GM12872 (cell line): ENCODE results near the gene IFI6.

Experiments
- TF ChIP-seq, protein P1 (sequence below): IDR thresholded peaks from 3 replicates; pipeline ENCODE4 v1.5.1; 2011; ENCODE audit warnings: low read depth, mild to moderate bottlenecking, low read length, moderate library complexity; ENCODE audit not compliant: insufficient read depth

IFI6 gene

DNA sequence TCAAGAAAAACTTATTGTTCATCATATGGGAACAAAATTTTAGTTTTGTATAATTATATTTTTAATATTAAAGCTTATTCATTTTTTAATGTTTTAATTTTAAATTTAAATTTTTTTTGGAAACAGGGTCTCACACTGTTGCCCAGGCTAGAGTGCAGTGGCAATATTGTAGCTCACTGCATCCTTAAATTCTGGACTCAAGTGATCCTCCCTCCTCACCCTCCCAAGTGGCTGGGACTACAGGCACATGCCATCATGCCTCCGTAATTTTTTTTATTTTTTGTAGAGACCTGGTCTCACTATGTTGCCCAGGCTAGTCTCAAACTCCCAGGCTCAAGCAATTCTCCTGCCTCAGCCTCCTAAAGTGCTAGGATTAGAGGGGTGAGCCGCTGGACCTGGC, 33.6 kb upstream of the IFI6 start:
- TF ChIP-seq, protein P1, sequence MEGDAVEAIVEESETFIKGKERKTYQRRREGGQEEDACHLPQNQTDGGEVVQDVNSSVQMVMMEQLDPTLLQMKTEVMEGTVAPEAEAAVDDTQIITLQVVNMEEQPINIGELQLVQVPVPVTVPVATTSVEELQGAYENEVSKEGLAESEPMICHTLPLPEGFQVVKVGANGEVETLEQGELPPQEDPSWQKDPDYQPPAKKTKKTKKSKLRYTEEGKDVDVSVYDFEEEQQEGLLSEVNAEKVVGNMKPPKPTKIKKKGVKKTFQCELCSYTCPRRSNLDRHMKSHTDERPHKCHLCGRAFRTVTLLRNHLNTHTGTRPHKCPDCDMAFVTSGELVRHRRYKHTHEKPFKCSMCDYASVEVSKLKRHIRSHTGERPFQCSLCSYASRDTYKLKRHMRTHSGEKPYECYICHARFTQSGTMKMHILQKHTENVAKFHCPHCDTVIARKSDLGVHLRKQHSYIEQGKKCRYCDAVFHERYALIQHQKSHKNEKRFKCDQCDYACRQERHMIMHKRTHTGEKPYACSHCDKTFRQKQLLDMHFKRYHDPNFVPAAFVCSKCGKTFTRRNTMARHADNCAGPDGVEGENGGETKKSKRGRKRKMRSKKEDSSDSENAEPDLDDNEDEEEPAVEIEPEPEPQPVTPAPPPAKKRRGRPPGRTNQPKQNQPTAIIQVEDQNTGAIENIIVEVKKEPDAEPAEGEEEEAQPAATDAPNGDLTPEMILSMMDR, result no peak

DNA sequence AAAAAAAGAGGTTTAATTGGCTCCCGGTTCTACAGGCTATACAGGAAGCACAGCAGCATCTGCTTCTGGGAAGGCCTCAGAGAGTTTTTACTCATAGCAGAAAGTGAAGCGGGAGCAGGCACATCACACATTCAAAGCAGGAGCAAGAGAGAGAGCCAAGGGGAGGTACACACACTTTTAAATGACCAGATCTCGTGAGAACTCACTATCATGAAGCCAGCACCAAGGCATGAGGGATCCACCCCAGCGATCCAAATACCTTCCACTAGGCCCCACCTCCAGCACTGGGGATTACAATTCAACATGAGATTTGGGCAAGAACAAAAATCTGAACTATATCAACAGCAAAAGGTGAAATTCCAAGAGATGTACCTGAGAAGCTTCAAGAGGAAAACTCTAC, 33.0 kb upstream of the IFI6 start:
- TF ChIP-seq, protein P1, result no peak

DNA sequence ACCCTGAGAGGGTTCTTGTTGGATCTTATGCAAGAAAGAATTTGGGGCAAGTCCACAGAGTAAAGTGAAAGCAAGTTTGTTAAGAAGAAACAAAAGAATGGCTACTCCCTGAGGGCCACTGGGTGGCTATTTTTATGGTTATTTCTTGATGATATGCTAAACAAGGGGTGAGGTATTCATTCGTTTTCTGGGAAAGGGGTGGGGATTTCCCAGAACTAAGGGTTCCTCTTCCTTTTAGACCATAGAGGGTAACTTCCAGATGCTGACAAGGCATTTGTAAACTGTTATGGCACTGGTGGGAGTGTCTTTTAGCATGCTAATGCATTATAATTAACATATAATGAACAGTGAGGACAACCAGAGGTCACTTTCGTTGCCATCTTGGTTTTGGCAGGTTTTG, 18.2 kb upstream of the IFI6 start:
- TF ChIP-seq, protein P1, result no peak

DNA sequence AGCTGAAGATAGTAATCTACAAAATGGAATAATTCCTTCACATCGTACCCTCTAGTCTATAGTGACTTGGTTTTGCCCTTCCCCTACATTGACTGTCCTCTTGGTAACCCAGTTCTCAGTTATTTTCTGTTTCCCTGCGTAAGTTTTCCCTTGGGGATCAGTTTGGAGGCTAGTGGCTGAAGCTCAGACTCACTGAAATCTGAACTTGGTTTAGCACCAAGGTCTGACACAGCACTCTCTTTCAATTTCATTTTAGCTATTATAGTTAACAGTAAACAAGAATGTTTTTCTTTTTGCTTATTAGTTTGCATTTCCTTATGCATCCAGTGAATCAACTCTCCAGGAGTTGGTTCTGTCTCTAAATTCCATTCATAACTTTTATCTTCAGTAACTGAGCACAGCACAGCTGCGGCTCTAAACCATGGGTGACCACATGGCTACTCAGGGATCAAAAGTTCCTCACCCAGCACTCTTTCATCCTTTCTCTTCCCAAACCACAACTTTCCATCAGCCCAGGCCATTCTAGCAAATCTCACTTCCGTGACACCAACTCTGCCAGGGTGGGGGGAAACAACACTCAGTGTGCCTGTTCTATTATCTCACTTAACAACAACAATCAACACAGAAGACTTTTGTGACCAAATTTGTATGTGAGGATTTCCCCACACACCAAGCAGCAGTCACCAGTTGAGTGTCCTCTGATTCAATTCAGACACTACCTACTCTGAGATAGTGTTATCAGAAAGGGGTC, 17.6 kb upstream of the IFI6 start:
- TF ChIP-seq, protein P1, result no peak

DNA sequence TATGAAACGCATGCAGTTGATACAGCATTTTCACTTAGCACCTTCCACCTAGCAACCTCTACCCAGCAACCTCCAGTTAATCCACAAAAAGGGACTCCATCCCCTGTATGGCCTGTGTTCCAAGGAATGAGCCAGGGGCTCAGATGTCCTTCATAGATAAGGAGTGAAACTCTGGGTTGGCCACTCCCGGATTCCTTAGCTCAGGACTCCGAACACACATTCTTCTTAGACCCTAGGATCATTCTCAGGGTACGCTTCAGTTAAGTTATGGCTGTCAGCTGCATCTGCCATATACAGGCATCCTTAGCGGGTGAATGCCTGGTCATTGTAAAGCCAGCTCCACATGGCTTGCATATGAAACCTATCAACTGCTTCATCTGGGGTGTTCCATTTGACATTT, 15.9 kb upstream of the IFI6 start:
- TF ChIP-seq, protein P1, result no peak

DNA sequence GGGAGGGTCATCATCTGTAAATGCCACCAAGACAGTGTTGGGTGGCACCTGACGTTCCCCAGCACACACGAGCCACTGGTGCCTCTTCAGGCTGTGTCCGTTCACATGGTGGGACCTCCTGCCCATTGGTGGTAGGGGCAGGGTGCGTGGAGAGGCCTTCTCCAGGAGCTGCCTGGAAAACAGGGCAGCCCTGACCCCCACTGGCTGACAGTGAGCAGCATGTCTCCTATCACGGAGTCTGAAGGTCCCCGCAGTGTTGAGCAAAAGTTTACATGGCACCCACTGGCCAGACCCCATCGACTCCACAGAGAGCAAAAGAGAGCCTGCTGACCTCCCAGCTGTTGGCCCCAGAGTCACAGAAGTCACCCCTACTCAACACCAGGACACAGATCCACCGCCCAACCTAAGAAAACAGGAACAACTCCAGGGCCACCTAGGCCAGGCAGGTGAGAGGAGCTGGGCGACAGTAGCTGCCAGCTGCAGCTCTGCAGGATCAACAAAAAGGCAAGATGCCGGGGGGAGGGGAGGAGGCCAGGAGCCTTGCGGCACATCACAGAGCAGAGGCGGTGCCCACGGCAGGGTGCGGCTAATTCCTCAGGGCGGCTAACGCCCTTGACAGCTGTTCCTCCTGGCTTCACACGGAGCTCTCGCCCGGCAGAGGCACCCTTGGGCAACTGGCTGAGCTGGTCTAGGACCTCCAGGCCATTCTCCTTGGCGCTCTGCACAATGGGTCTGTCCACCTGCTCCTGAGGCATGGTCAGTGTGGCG, 14.4 kb upstream of the IFI6 start:
- TF ChIP-seq, protein P1, result no peak

DNA sequence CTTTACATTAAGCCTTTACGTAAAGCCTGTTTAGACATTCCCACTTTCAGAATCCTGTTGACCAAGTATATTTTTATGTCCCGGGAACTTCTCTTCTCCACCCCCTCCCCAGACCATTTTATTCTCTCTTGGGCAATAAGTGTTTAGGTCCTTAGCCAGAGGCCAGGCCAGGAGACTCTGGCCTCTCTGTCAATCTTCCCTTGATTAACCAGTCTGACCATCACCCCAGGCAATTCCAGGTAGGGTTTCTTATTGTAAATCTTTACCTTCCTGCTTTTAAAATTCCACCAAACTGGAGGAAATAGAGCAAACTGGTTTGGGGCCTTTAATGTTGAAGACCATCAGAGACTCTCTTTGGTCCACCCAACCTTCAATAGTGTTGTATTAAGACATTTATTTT, 12.2 kb upstream of the IFI6 start:
- TF ChIP-seq, protein P1, result no peak
